ENCODE results near the gene SARDH.

DNA sequence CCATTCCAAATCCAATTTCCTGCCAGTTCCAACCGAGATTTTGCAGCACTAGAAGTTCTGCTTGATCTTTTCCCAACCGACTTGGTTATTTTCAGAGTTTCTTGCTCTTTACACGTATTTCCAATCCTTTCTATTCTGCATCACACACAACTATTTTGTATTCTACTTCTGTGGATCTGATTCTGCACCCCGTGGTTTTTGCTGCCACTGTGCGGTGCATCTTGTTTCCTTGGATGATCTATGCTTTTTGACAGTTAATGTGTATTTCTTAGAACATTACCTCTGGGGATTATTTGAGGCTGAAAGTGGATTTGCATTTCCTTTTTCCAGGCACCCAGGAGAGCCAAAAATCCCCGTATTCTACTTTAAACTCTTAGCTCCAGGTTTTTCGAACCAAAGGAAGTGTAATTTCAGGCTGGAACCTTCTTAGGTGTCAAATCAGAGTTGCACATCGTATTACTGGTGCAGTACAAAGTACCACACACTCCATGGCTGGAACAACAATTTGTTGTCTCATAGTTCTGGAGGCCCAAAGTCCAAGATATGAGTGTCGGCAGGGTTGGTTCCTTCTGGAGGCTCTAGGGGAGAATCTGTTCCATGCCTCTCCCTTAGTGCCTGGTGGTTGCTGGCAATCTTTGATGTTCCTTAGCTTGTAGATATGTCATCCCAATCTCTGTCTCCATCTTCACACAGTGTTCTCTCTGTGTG is 14.7 kb upstream of the SARDH start:
- TF ChIP-seq CTCF (IDR thresholded peaks at IDR 0.05) (no peak), POLR2A (IDR thresholded peaks at IDR 0.05) (no peak), EP300 (IDR thresholded peaks at IDR 0.05) (no peak)

Data from tibial nerve (tissue), 4 donors.